Islet precursor cell (in vitro differentiated cells): ENCODE data around the gene IL34.

Experiments used
- DNase-seq: peaks from one replicate; pipeline ENCODE4 v3.0.0-alpha.2; 2018

Gene IL34

GRCh38 chr16:70678898-70679670 lies 32.7 kb downstream of the IL34 start:
- DNase-seq, result no peak

- DNase-seq, result no peak
These were observed 33.5 kb downstream of the IL34 start for GRCh38 chr16:70679671-70680494.

- DNase-seq, result no peak
These were observed 34.4 kb downstream of the IL34 start for GRCh38 chr16:70680495-70681381.

GRCh38 chr16:70681382-70682238 lies 35.3 kb downstream of the IL34 start:
- DNase-seq, result peak; percentile 84

GRCh38 chr16:70682239-70683145 lies 36.1 kb downstream of the IL34 start:
- DNase-seq, result no peak

- no peak for DNase-seq
These were observed 37.0 kb downstream of the IL34 start for GRCh38 chr16:70683146-70683944.

GRCh38 chr16:70684146-70685060 lies 38.0 kb downstream of the IL34 start:
- DNase-seq, result no peak

- DNase-seq, result no peak
These were observed 38.9 kb downstream of the IL34 start for GRCh38 chr16:70685061-70685937.

- DNase-seq, result peak; percentile 94
These were observed 39.6 kb downstream of the IL34 start, which contains the start of gene MTSS2 for GRCh38 chr16:70685938-70686375. MTSS2 (minus strand) TSS chr16:70686053; CDS start chr16:70685791, 262 bp downstream.

- DNase-seq, result no peak
These were observed 40.2 kb downstream of the IL34 start for GRCh38 chr16:70686376-70687101.

GRCh38 chr16:70687102-70687511 lies 40.7 kb downstream of the IL34 start:
- no peak for DNase-seq

- DNase-seq, result no peak
These were observed 41.4 kb downstream of the IL34 start for GRCh38 chr16:70687671-70688245.

GRCh38 chr16:70688246-70688742 lies 41.9 kb downstream of the IL34 start:
- DNase-seq, result no peak

- no peak for DNase-seq
These were observed 42.9 kb downstream of the IL34 start for GRCh38 chr16:70689035-70689969.
